ENCODE data around the gene IZUMO1R.

DNA sequence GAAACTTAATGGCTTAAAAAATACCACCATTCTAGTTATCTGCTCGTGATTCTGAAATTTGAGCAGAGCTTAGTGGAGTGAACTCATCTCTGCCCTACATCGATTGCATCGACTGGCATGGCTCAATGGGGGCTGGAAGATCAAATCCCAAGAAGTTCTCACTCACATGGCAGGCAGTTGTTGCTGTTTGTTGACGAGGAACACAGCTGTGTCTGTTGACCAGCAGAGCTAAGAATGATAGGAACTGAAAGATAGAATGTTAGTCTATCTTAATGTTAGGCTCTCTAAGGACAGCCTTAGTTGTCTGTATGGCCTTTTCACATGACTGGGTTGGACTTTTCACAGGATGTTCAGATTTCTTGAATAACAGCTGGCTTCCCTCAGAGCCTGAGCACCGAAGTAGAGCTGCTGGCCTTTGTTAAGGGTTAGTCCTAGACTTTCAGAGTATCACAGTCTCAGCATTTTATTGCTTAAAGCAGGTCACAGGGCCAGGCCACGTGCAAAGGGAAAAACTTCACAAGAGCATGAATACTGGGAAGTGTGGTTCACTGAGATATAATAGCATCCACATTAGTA is 31.6 kb upstream of the IZUMO1R start:
- TF ChIP-seq, protein P1, sequence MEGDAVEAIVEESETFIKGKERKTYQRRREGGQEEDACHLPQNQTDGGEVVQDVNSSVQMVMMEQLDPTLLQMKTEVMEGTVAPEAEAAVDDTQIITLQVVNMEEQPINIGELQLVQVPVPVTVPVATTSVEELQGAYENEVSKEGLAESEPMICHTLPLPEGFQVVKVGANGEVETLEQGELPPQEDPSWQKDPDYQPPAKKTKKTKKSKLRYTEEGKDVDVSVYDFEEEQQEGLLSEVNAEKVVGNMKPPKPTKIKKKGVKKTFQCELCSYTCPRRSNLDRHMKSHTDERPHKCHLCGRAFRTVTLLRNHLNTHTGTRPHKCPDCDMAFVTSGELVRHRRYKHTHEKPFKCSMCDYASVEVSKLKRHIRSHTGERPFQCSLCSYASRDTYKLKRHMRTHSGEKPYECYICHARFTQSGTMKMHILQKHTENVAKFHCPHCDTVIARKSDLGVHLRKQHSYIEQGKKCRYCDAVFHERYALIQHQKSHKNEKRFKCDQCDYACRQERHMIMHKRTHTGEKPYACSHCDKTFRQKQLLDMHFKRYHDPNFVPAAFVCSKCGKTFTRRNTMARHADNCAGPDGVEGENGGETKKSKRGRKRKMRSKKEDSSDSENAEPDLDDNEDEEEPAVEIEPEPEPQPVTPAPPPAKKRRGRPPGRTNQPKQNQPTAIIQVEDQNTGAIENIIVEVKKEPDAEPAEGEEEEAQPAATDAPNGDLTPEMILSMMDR (IDR thresholded peaks at IDR 0.05; ENCODE audit: low read depth, low read length, missing input control) = no peak
- TF ChIP-seq JUND (IDR thresholded peaks at IDR 0.05) (no peak), GABPA (IDR thresholded peaks at IDR 0.05 in 1 of 2, conservative IDR thresholded peaks at IDR 0.05 in 1 of 2) (no peak), SP1 (IDR thresholded peaks at IDR 0.05) (peak; percentile 11), TAF1 (conservative IDR thresholded peaks at IDR 0.05) (no peak), RAD21 (IDR thresholded peaks at IDR 0.05) (no peak), FOXA1 (IDR thresholded peaks at IDR 0.05) (no peak), NR2F2 (IDR thresholded peaks at IDR 0.05) (peak; percentile 60), YY1 (IDR thresholded peaks at IDR 0.05) (no peak)
- TF ChIP-seq, protein P2, sequence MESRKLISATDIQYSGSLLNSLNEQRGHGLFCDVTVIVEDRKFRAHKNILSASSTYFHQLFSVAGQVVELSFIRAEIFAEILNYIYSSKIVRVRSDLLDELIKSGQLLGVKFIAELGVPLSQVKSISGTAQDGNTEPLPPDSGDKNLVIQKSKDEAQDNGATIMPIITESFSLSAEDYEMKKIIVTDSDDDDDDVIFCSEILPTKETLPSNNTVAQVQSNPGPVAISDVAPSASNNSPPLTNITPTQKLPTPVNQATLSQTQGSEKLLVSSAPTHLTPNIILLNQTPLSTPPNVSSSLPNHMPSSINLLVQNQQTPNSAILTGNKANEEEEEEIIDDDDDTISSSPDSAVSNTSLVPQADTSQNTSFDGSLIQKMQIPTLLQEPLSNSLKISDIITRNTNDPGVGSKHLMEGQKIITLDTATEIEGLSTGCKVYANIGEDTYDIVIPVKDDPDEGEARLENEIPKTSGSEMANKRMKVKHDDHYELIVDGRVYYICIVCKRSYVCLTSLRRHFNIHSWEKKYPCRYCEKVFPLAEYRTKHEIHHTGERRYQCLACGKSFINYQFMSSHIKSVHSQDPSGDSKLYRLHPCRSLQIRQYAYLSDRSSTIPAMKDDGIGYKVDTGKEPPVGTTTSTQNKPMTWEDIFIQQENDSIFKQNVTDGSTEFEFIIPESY (IDR thresholded peaks at IDR 0.05) = no peak
- TF ChIP-seq, protein P3, sequence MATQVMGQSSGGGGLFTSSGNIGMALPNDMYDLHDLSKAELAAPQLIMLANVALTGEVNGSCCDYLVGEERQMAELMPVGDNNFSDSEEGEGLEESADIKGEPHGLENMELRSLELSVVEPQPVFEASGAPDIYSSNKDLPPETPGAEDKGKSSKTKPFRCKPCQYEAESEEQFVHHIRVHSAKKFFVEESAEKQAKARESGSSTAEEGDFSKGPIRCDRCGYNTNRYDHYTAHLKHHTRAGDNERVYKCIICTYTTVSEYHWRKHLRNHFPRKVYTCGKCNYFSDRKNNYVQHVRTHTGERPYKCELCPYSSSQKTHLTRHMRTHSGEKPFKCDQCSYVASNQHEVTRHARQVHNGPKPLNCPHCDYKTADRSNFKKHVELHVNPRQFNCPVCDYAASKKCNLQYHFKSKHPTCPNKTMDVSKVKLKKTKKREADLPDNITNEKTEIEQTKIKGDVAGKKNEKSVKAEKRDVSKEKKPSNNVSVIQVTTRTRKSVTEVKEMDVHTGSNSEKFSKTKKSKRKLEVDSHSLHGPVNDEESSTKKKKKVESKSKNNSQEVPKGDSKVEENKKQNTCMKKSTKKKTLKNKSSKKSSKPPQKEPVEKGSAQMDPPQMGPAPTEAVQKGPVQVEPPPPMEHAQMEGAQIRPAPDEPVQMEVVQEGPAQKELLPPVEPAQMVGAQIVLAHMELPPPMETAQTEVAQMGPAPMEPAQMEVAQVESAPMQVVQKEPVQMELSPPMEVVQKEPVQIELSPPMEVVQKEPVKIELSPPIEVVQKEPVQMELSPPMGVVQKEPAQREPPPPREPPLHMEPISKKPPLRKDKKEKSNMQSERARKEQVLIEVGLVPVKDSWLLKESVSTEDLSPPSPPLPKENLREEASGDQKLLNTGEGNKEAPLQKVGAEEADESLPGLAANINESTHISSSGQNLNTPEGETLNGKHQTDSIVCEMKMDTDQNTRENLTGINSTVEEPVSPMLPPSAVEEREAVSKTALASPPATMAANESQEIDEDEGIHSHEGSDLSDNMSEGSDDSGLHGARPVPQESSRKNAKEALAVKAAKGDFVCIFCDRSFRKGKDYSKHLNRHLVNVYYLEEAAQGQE (IDR thresholded peaks at IDR 0.05) = no peak
